ENCODE results near the gene ZC2HC1B.

- TF ChIP-seq CTCF (IDR thresholded peaks at IDR 0.05 in 8 of 11, conservative IDR thresholded peaks at IDR 0.05 in 3 of 11) (no peak), POLR2A (IDR thresholded peaks at IDR 0.05) (no peak)
Measured at GRCh38 chr6:143974089-143974488, 109.8 kb downstream of the ZC2HC1B start.

Data from spleen (tissue), 7 donors.